Loucy (cell line): ENCODE data around the gene MAP4K5.

Experiments
- H2AFZ ChIP-seq: fragments of 200-600 bp; sonication (generic); 2 replicates; pipeline ENCODE4 v1.6.0; 2016; ENCODE audit warnings: antibody characterized with exemption, mild to moderate bottlenecking, low read length, moderate library complexity
- H3F3A ChIP-seq: fragments of 200-600 bp; 2 replicates; pipeline ENCODE4 v1.6.0; 2016; ENCODE audit warnings: antibody characterized with exemption, low read depth, mild to moderate bottlenecking
- H3K27me3 ChIP-seq: fragments of 200-600 bp; sonication (generic); 2 replicates; pipeline ENCODE4 v1.6.1; 2014; ENCODE audit warnings: low read length, mild to moderate bottlenecking; ENCODE audit not compliant: insufficient read depth, poor library complexity, severe bottlenecking
- H3K36me3 ChIP-seq: fragments of 200-600 bp; sonication (generic); 2 replicates; pipeline ENCODE4 v1.6.1; 2016; ENCODE audit warnings: low read length; ENCODE audit not compliant: insufficient read depth
- H3K4me1 ChIP-seq: fragments of 200-600 bp; sonication (generic); 2 replicates; pipeline ENCODE4 v1.5.1; 2014; ENCODE audit warnings: low read length, mild to moderate bottlenecking; ENCODE audit not compliant: insufficient read depth, poor library complexity, severe bottlenecking
- H3K4me2 ChIP-seq: fragments of 200-600 bp; sonication (generic); 2 replicates; pipeline ENCODE4 v1.6.0; 2014; ENCODE audit warnings: antibody characterized with exemption, low read length, low read depth, mild to moderate bottlenecking; ENCODE audit not compliant: poor library complexity, severe bottlenecking
- H3K4me3 ChIP-seq: fragments of 200-600 bp; sonication (generic); 2 replicates; pipeline ENCODE4 v1.5.1; 2014; ENCODE audit warnings: low read length, mild to moderate bottlenecking, mixed read lengths; ENCODE audit not compliant: poor library complexity, severe bottlenecking
- H3K79me2 ChIP-seq: fragments of 200-600 bp; sonication (generic); 2 replicates; pipeline ENCODE4 v1.6.1; 2014; ENCODE audit warnings: low read length; ENCODE audit not compliant: insufficient read depth
- H3K9ac ChIP-seq: fragments of 200-600 bp; sonication (generic); 2 replicates; pipeline ENCODE4 v1.6.0; 2014; ENCODE audit warnings: mild to moderate bottlenecking, low read depth, low read length, moderate library complexity; ENCODE audit not compliant: poor library complexity, severe bottlenecking
- H3K9me2 ChIP-seq: fragments of 200-600 bp; sonication (generic); replicated peaks from 2 replicates; pipeline ENCODE4 v1.6.1; 2016; ENCODE audit warnings: low read depth, low read length, mixed read lengths
- H3K9me3 ChIP-seq: fragments of 200-600 bp; sonication (generic); 2 replicates; pipeline ENCODE4 v1.6.1; 2014; ENCODE audit warnings: mild to moderate bottlenecking, antibody characterized with exemption, low read length, low read depth; ENCODE audit not compliant: insufficient read depth
- H4K20me1 ChIP-seq: fragments of 200-600 bp; sonication (generic); 2 replicates; pipeline ENCODE4 v1.6.0; 2014; ENCODE audit warnings: antibody characterized with exemption, low read length, mild to moderate bottlenecking; ENCODE audit not compliant: insufficient read depth, poor library complexity, severe bottlenecking
- EZH2phosphoT487 ChIP-seq: fragments of 200-600 bp; IDR thresholded peaks from 2 replicates; pipeline ENCODE4 v1.6.1; 2018; ENCODE audit warnings: antibody characterized with exemption, mild to moderate bottlenecking, moderate library complexity, borderline replicate concordance
- TF ChIP-seq, protein P1 (sequence below): fragments of 200-600 bp; sonication (generic); conservative IDR thresholded peaks from 2 replicates; pipeline ENCODE4 v1.5.1; 2014; ENCODE audit warnings: mild to moderate bottlenecking, antibody characterized with exemption, low read length

Gene MAP4K5

DNA sequence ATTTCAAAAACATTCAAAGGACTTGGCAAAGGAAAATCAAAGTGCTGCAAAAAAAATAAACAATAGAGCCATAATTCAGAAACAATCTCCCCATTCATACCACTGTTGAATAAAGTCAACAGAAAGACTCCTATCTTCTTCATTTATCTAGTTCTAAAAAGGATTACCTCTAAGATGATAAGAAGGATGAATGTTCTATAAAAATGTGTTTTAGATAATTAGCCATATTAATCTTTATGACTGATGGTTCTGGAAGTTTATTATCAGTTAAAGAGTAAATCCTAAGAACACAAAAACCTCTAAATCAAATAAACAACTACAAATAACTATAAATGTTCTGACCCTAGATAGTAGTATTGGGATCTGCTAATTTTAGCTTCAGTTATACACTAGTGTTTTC lies 97.8 kb downstream of the MAP4K5 start:
- peaks cover under 1% of the 10 kb centered on the region; the same call in 1 of the 2 replicates for H3F3A ChIP-seq
- H3K9me3 ChIP-seq, result peaks cover 12% of the 10 kb centered on the region; the same call in 1 of the 2 replicates
- no peak for TF ChIP-seq EZH2phosphoT487
- no peak overlapping the region for H3K4me2 ChIP-seq
- peaks cover 60% of the 10 kb centered on the region for H3K36me3 ChIP-seq
- H3K4me1 ChIP-seq, result no peaks in the 10 kb centered on the region
- no peaks in the 10 kb centered on the region for H3K9me2 ChIP-seq
- no peaks in the 10 kb centered on the region for H3K27me3 ChIP-seq
- H3K9ac ChIP-seq, result no peak overlapping the region
- H4K20me1 ChIP-seq, result no peaks in the 10 kb centered on the region
- H3K4me3 ChIP-seq, result no peak overlapping the region
- H2AFZ ChIP-seq, result no peak overlapping the region
- H3K79me2 ChIP-seq, result no peaks in the 10 kb centered on the region

GRCh38 chr14:50432131-50432530 lies 100.2 kb downstream of the MAP4K5 start:
- Histone ChIP-seq H4K20me1 (no peaks in the 10 kb centered on the region), H3K9me3 (peaks cover 7% of the 10 kb centered on the region; the same call in 1 of the 2 replicates), H3K9me2 (no peaks in the 10 kb centered on the region), H3K4me2 (no peak overlapping the region), H2AFZ (no peak overlapping the region), H3K4me1 (peaks cover 3% of the 10 kb centered on the region), H3F3A (peaks cover 3% of the 10 kb centered on the region; the same call in 1 of the 2 replicates), H3K79me2 (no peaks in the 10 kb centered on the region), H3K4me3 (no peak overlapping the region), H3K27me3 (no peaks in the 10 kb centered on the region), H3K36me3 (peaks cover 52% of the 10 kb centered on the region), H3K9ac (no peak overlapping the region)
- TF ChIP-seq, protein P1, sequence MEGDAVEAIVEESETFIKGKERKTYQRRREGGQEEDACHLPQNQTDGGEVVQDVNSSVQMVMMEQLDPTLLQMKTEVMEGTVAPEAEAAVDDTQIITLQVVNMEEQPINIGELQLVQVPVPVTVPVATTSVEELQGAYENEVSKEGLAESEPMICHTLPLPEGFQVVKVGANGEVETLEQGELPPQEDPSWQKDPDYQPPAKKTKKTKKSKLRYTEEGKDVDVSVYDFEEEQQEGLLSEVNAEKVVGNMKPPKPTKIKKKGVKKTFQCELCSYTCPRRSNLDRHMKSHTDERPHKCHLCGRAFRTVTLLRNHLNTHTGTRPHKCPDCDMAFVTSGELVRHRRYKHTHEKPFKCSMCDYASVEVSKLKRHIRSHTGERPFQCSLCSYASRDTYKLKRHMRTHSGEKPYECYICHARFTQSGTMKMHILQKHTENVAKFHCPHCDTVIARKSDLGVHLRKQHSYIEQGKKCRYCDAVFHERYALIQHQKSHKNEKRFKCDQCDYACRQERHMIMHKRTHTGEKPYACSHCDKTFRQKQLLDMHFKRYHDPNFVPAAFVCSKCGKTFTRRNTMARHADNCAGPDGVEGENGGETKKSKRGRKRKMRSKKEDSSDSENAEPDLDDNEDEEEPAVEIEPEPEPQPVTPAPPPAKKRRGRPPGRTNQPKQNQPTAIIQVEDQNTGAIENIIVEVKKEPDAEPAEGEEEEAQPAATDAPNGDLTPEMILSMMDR, result no peak
- no peak for TF ChIP-seq EZH2phosphoT487

DNA sequence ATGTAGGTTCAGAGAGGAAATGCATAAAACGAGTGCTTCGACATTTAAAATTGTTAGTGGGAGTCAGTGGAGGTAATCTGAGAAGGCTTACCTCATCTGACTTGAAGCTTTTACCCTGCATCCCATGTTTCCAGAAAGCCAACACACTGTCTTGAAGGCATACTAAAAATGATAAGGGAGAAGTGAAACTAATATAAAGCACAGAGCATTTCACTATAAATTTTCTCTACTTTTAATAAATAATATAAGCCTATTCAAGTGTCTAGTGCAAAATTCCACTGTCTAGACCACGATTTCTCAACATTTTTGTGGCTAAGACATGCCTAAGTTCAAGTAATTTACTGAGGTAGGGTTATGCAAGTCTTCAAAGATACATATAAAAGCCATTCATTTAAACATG lies 106.6 kb downstream of the MAP4K5 start:
- H3K36me3 ChIP-seq, result peaks cover 30% of the 10 kb centered on the region; the same call in 1 of the 2 replicates
- H3K27me3 ChIP-seq, result no peaks in the 10 kb centered on the region
- no peaks in the 10 kb centered on the region for H3K9me3 ChIP-seq
- H3K9ac ChIP-seq, result no peak overlapping the region
- H3K4me2 ChIP-seq, result no peak overlapping the region
- no peaks in the 10 kb centered on the region for H3K9me2 ChIP-seq
- no peaks in the 10 kb centered on the region for H3K79me2 ChIP-seq
- H3F3A ChIP-seq, result peaks cover 3% of the 10 kb centered on the region; the same call in 1 of the 2 replicates
- H3K4me1 ChIP-seq, result peaks cover 8% of the 10 kb centered on the region
- TF ChIP-seq, protein P1, result no peak
- TF ChIP-seq EZH2phosphoT487, result no peak
- H3K4me3 ChIP-seq, result no peak overlapping the region
- no peak overlapping the region for H2AFZ ChIP-seq
- H4K20me1 ChIP-seq, result no peaks in the 10 kb centered on the region

- peaks cover 36% of the 10 kb centered on the region; the same call in 1 of the 2 replicates for H3K36me3 ChIP-seq
- TF ChIP-seq EZH2phosphoT487, result no peak
- TF ChIP-seq, protein P1, result no peak
- peaks cover 3% of the 10 kb centered on the region; the same call in 1 of the 2 replicates for H3F3A ChIP-seq
These were observed 107.3 kb downstream of the MAP4K5 start for GRCh38 chr14:50425105-50425504.

More at GRCh38 chr14:50425105-50425504, 107.3 kb downstream of the MAP4K5 start:
- Histone ChIP-seq H3K27me3 (no peaks in the 10 kb centered on the region), H3K4me2 (no peak overlapping the region), H3K9ac (no peak overlapping the region), H3K9me3 (no peaks in the 10 kb centered on the region), H2AFZ (no peak overlapping the region), H3K79me2 (no peaks in the 10 kb centered on the region), H4K20me1 (no peaks in the 10 kb centered on the region), H3K9me2 (no peaks in the 10 kb centered on the region), H3K4me1 (peaks cover 8% of the 10 kb centered on the region), H3K4me3 (no peak overlapping the region)
